GM18858 (cell line): ENCODE measurements around the gene SFT2D3.
A peak's percentile ranks its signal among the peaks of the same experiment; 100 is the strongest.

Experiments used
- ATAC-seq: cut with Tn5 transposase; IDR thresholded peaks from one replicate; pipeline ENCODE4 v1.9.1; 2021; ENCODE audit not compliant: unreplicated experiment

The SFT2D3 gene

GRCh38 chr2:127681288-127681804 is 20.0 kb upstream of the SFT2D3 start:
- ATAC-seq = no peak

- no peak for ATAC-seq
Measured at GRCh38 chr2:127681976-127682857, 19.1 kb upstream of the SFT2D3 start.

- ATAC-seq = no peak
Measured at GRCh38 chr2:127683056-127683455, 18.2 kb upstream of the SFT2D3 start.

GRCh38 chr2:127683757-127684156 is 17.5 kb upstream of the SFT2D3 start:
- ATAC-seq = no peak

- no peak for ATAC-seq
Measured at GRCh38 chr2:127685410-127686080, 15.8 kb upstream of the SFT2D3 start.

- no peak for ATAC-seq
Measured at GRCh38 chr2:127688405-127688804, 12.9 kb upstream of the SFT2D3 start.

- ATAC-seq = no peak
Measured at GRCh38 chr2:127690696-127691095, 10.6 kb upstream of the SFT2D3 start.

GRCh38 chr2:127694986-127695385 is 6.3 kb upstream of the SFT2D3 start:
- no peak for ATAC-seq

GRCh38 chr2:127695491-127696472 is 5.5 kb upstream of the SFT2D3 start:
- ATAC-seq = no peak

- no peak for ATAC-seq
Measured at GRCh38 chr2:127697482-127698180, 3.7 kb upstream of the SFT2D3 start.

GRCh38 chr2:127698553-127699355 is 2.5 kb upstream of the SFT2D3 start:
- no peak for ATAC-seq

- peak; percentile 53 for ATAC-seq
Measured at GRCh38 chr2:127700527-127701192, 637 bp upstream of the SFT2D3 start.

- ATAC-seq = peak; percentile 30
Measured at GRCh38 chr2:127701651-127702394, 526 bp downstream of the SFT2D3 start.

- no peak for ATAC-seq
Measured at GRCh38 chr2:127702395-127703009, 1.2 kb downstream of the SFT2D3 start.

GRCh38 chr2:127703282-127703681 is 2.0 kb downstream of the SFT2D3 start:
- no peak for ATAC-seq

GRCh38 chr2:127704641-127705390 is 3.5 kb downstream of the SFT2D3 start:
- no peak for ATAC-seq
